ENCODE measurements around the gene OLFM1.
A peak's percentile ranks its signal among the peaks of the same experiment; 100 is the strongest.
"Not testable (repeated sequence)": the region's sequence is repeated elsewhere in the genome, so short reads cannot be mapped to it uniquely, and the experiment has no call there.

Gene OLFM1

GRCh38 chr9:135061441-135061840 lies 26.0 kb upstream of the OLFM1 start:
- Histone ChIP-seq H3K27ac (no peak overlapping the region), H3K36me3 (no peaks in the 10 kb centered on the region), H3K27me3 (peaks cover 0 to 47% of the 10 kb centered on the region in 2 donors), H3K4me1 (no peaks in the 10 kb centered on the region), H3K9me3 (peaks cover 0 to 15% (median 11%) of the 10 kb centered on the region in 3 donors), H3K4me3 (no peak overlapping the region)
- DNase-seq: peak in 1 of 2 donors; percentile 56
- intact Hi-C loops (cut with DNase I; ENCODE audit: low total_unique reads): no loop called here
- TF ChIP-seq CTCF (IDR thresholded peaks at IDR 0.05): no peak

DNA sequence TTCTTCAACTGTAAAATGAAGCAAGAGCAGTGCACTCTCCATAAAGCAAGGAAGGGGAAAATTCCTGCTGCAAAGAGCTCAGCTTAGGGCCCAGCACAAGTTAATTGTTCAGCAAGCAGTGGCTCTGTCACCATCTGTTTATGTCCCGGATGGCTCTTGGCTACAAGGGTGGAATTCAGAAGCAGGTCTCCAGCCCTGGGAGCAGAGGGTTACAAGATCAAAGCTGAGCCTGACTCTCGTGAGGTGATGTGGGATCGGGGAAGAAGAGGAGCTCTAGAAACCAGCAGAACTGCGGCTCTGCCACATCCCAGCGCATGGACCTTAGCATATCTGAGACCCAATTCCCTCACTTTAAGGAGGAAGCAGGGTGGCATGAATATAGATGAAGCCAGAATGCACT lies 25.2 kb upstream of the OLFM1 start:
- intact Hi-C loops (cut with DNase I; ENCODE audit: low total_unique reads): no loop called here
- TF ChIP-seq CTCF (IDR thresholded peaks at IDR 0.05): no peak
- peak in 1 of 2 donors; percentile 9 for DNase-seq
- H3K36me3 ChIP-seq: no peaks in the 10 kb centered on the region
- peaks cover 0 to 15% (median 11%) of the 10 kb centered on the region in 3 donors for H3K9me3 ChIP-seq
- no peak overlapping the region for H3K4me3 ChIP-seq
- H3K4me1 ChIP-seq: no peaks in the 10 kb centered on the region
- no peak overlapping the region for H3K27ac ChIP-seq
- peaks cover 0 to 48% of the 10 kb centered on the region in 2 donors for H3K27me3 ChIP-seq

DNA sequence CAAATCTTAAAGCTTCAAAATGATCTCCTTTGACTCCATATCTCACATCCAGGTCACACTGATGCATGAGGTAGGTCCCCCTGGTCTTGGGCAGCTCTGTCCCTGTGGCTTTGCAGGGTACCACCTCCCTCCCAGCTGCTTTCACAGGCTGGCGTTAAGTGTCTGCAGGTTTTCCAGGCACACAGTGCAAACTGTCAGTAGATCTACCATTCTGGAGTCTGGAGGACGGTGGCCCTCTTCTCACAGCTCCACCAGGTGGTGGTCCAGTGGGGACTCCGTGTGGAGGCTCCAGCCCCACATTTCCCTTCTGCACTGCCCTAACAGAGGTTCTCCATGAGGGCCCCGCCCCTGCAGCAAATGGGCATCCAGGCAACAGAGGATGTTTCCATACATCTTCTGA lies 24.0 kb upstream of the OLFM1 start:
- Histone ChIP-seq H3K9me3 (peaks cover 0 to 15% (median 11%) of the 10 kb centered on the region in 3 donors), H3K27me3 (peaks cover 0 to 60% of the 10 kb centered on the region in 2 donors)
- intact Hi-C loops (cut with DNase I; ENCODE audit: low total_unique reads); H3K36me3 ChIP-seq; H3K4me3 ChIP-seq; H3K4me1 ChIP-seq; H3K27ac ChIP-seq: not testable (repeated sequence)
- peak in 1 of 2 donors; percentile 28 for DNase-seq

- H3K4me3 ChIP-seq; H3K36me3 ChIP-seq; H3K4me1 ChIP-seq; H3K27ac ChIP-seq; intact Hi-C loops (cut with DNase I; ENCODE audit: low total_unique reads): not testable (repeated sequence)
- peaks cover 0 to 64% of the 10 kb centered on the region in 2 donors for H3K27me3 ChIP-seq
- H3K9me3 ChIP-seq: peaks cover 0 to 15% (median 11%) of the 10 kb centered on the region in 3 donors
- DNase-seq: peak in 1 of 2 donors; percentile 27
These were observed 23.6 kb upstream of the OLFM1 start for GRCh38 chr9:135063888-135064287.

GRCh38 chr9:135065151-135065550 lies 22.3 kb upstream of the OLFM1 start:
- no peaks in the 10 kb centered on the region for H3K36me3 ChIP-seq
- peaks cover 0 to 15% (median 11%) of the 10 kb centered on the region in 3 donors for H3K9me3 ChIP-seq
- H3K4me1 ChIP-seq: no peaks in the 10 kb centered on the region
- DNase-seq: peak in 1 of 2 donors; percentile 46
- no peak for TF ChIP-seq CTCF (IDR thresholded peaks at IDR 0.05)
- H3K4me3 ChIP-seq: no peak overlapping the region
- H3K27ac ChIP-seq: no peak overlapping the region
- intact Hi-C loops (cut with DNase I; ENCODE audit: low total_unique reads): no loop called here
- H3K27me3 ChIP-seq: peaks cover 0 to 77% of the 10 kb centered on the region in 2 donors

DNA sequence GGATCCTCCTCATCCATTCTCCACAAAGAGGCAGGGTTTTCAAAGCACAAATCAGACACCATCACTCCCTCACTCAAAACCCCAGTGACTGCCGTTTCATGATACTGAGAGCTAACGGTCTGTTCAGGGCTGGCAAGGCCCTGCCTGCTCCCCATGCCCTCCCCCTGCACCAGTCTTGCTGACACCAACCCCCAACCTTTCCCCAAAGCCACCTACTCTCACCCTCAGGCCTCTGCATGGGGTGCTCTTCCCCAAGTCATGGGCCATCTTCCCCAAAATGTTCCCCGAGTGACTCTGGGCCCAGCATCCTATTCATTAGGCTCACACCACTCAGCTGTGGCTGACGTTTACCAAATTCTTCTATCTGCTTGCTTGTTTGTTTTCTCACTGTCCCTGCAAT lies 21.7 kb upstream of the OLFM1 start:
- Histone ChIP-seq H3K4me3 (no peak overlapping the region), H3K27me3 (peaks cover 0 to 78% of the 10 kb centered on the region in 2 donors), H3K36me3 (no peaks in the 10 kb centered on the region), H3K27ac (no peak overlapping the region), H3K9me3 (peaks cover 0 to 15% (median 11%) of the 10 kb centered on the region in 3 donors), H3K4me1 (no peaks in the 10 kb centered on the region)
- TF ChIP-seq CTCF (IDR thresholded peaks at IDR 0.05): no peak
- no peak for DNase-seq
- intact Hi-C loops (cut with DNase I; ENCODE audit: low total_unique reads): no loop called here

GRCh38 chr9:135066291-135066690 lies 21.2 kb upstream of the OLFM1 start:
- peak in 1 of 2 donors; percentile 20 for DNase-seq
- Histone ChIP-seq H3K27ac (no peak overlapping the region), H3K4me3 (no peak overlapping the region), H3K27me3 (peaks cover 0 to 77% of the 10 kb centered on the region in 2 donors), H3K4me1 (no peaks in the 10 kb centered on the region), H3K9me3 (peaks cover 0 to 15% (median 11%) of the 10 kb centered on the region in 3 donors), H3K36me3 (no peaks in the 10 kb centered on the region)
- intact Hi-C loops (cut with DNase I; ENCODE audit: low total_unique reads): no loop called here
- TF ChIP-seq CTCF (IDR thresholded peaks at IDR 0.05): no peak

All from tibial artery (tissue), 4 donors.